Fibroblast of pulmonary artery (primary cell): ENCODE data around the gene SUCO.

Experiments
- DNase-seq: peaks from one replicate; pipeline ENCODE4 v3.0.0-alpha.2; 2010; ENCODE audit warnings: low read depth
- H3K4me3 ChIP-seq: replicated peaks from 2 replicates; pipeline ENCODE4 v1.5.1; 2011; ENCODE audit warnings: low read depth, mild to moderate bottlenecking, control low read depth, low read length, moderate library complexity
- CTCF ChIP-seq: IDR thresholded peaks from 2 replicates; pipeline ENCODE4 v1.5.1; 2011; ENCODE audit warnings: mild to moderate bottlenecking, control low read depth, low read length, inconsistent platforms; ENCODE audit errors: missing control alignments

SUCO gene

GRCh38 chr1:172551279-172551678 lies 18.3 kb downstream of the SUCO start:
- H3K4me3 ChIP-seq, result no peak overlapping the region
- TF ChIP-seq CTCF, result no peak
- DNase-seq, result no peak

DNA sequence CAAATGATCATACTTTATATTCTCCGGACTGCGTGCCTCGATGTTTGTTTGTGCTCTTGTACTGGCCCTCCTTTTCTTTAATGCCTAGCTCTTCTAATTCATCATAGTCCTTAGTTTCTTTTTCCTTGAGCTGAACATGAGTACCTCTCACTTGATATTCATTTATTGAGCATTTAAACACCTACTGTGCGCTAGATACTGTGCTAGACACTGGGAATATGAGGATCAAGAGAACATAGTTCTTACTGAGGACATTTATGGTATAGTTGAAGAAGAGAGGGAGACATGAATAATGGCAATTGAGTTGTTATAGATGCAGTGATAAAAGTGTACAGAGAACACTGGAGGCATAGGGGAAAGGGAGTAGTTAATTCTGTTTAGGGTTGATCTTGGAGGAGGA lies 22.0 kb downstream of the SUCO start:
- no peak for DNase-seq
- no peak overlapping the region for H3K4me3 ChIP-seq
- TF ChIP-seq CTCF, result no peak

DNA sequence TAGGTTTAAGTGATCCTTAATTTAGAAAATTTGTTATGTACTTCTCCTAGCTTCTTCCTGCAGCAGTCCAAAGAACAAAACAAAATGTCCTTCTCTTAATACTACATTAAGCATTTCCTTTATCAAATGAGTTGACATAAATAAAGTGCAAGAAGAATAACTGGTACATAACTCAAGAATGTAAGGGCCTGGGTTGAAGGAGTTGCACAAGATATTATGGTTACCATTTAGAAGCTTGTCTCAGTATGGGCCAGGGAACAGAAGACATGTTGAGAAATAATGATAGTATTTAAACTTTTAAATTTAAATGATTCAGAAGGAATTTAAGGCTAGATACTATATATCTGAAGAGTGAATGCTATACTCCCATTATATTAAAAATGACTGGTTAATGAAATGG lies 23.5 kb downstream of the SUCO start:
- DNase-seq, result peak; percentile 56
- TF ChIP-seq CTCF, result no peak
- H3K4me3 ChIP-seq, result no peak overlapping the region

- no peak for DNase-seq
- TF ChIP-seq CTCF, result no peak
- H3K4me3 ChIP-seq, result no peak overlapping the region
Observed at GRCh38 chr1:172557270-172557669, 24.3 kb downstream of the SUCO start.

- no peak overlapping the region for H3K4me3 ChIP-seq
- no peak for DNase-seq
- TF ChIP-seq CTCF, result no peak
Observed at GRCh38 chr1:172559572-172560210, 26.7 kb downstream of the SUCO start.

- no peak for TF ChIP-seq CTCF
- no peak for DNase-seq
Observed at GRCh38 chr1:172561252-172561651, 28.3 kb downstream of the SUCO start.

More at GRCh38 chr1:172561252-172561651, 28.3 kb downstream of the SUCO start:
- H3K4me3 ChIP-seq, result no peak overlapping the region
